ENCODE measurements around the gene ADNP2.

The ADNP2 gene, protein sequence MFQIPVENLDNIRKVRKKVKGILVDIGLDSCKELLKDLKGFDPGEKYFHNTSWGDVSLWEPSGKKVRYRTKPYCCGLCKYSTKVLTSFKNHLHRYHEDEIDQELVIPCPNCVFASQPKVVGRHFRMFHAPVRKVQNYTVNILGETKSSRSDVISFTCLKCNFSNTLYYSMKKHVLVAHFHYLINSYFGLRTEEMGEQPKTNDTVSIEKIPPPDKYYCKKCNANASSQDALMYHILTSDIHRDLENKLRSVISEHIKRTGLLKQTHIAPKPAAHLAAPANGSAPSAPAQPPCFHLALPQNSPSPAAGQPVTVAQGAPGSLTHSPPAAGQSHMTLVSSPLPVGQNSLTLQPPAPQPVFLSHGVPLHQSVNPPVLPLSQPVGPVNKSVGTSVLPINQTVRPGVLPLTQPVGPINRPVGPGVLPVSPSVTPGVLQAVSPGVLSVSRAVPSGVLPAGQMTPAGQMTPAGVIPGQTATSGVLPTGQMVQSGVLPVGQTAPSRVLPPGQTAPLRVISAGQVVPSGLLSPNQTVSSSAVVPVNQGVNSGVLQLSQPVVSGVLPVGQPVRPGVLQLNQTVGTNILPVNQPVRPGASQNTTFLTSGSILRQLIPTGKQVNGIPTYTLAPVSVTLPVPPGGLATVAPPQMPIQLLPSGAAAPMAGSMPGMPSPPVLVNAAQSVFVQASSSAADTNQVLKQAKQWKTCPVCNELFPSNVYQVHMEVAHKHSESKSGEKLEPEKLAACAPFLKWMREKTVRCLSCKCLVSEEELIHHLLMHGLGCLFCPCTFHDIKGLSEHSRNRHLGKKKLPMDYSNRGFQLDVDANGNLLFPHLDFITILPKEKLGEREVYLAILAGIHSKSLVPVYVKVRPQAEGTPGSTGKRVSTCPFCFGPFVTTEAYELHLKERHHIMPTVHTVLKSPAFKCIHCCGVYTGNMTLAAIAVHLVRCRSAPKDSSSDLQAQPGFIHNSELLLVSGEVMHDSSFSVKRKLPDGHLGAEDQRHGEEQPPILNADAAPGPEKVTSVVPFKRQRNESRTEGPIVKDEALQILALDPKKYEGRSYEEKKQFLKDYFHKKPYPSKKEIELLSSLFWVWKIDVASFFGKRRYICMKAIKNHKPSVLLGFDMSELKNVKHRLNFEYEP

DNA sequence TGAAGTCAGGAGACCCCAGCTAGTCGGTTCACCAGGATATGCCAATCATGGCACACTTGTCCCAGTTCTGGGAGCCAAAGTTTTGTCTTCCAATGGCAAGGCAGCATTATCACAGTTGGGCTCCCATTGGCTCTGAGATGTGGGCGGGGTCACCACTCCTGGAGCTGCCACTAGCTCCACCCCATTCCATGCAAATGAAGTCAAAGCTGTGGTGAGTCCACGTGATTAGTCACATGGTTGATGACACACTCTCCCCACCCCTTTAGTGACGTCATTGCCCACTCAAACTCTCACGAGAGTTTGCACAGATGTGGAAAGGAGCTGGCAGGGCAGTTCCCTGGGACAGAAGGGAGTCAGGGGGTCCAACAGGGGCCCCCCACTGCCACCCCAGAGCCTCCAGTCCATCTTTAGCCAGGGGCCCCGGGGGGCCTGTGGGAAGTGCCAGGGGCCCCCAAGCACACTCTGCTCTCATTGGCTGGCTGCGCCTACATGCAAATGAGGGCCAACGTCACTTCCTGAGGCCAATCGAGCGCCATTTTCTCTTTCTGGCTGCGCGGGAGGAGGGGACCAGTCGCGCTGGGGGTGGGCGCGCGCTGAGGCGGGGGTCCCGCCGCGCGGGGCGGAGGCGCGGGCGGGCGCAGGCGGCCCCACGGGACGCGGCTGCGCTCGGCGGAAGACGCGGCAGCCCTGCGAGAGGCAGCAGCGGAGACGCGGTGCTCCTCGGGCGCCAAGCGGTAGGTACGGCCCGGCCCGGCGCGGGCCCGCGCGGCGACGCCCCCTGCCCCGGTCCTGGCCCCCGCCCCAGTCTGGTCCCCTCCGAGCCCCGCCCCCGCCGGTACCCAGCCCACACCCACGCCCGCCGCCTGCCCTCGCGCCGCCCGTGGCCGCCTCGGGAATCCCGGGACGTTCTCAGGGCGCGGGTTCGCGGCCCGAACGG lies at the start of gene ADNP2:
Gene ADNP2 (plus strand): TSS at position 524 of the 937 bp plus-strand sequence. CDS start 8,281 bp downstream, outside the sequence.
- peak; percentile 95 for DNase-seq

DNA sequence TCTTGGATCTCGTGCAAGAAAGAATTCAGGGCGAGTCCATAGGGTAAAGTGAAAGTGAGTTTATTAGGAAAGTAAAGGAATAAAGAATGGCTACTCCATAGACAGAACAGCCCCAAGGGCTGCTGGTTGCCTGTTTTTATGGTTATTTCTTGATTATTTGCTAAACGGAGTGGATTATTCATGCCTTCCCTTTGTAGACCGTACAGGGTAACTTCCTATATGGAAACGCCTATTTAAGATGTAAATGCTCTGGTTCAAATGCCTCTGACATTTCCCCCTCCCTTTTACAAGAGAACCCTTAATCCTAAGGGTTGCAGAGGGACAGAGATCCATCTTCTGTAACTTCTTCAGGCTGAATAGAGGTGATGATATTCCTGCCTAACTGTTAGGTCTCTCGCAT lies 49.1 kb upstream of the ADNP2 start:
- no peak for DNase-seq

DNA sequence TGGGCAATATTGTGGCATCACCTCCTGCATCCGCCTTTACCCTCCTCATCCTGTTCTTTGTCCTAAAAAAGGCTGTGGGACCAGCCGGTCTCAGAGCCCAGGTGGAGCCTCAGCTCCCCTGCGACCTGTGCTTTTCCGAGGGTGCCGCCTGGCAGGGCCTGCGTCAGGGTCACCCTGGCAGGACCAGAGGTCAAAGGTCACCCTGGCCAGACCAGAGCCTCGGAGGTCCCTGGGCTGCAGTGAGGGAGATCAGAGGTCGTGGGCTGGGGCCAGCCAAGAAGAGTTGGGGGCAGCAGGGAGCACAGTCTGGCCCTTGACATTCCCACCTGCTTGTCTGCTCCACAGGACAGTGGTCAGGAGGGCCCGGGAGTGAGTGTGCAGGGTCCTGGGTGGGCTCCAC lies 43.4 kb upstream of the ADNP2 start:
- DNase-seq = peak; percentile 32

DNA sequence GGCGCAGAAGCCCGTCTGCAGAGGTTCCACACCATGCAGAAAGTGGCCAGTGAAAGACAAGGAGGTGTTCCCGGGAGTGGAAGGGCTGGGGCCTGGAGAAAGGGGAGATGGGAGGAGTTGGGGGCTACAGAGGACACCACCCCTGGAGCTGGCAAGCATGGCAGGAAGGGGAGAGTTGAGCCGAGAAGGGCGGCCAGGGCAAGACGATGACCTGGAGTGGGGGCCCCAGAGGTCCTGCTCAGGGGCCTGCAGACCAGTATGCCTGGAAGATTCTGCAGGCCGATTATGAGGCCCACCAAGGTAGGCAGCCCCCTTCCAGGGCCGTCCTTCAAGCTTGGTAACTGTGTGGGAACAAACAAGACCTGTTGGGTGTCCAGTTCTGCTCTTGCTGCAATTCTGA lies 41.7 kb upstream of the ADNP2 start:
- DNase-seq = peak; percentile 32

DNA sequence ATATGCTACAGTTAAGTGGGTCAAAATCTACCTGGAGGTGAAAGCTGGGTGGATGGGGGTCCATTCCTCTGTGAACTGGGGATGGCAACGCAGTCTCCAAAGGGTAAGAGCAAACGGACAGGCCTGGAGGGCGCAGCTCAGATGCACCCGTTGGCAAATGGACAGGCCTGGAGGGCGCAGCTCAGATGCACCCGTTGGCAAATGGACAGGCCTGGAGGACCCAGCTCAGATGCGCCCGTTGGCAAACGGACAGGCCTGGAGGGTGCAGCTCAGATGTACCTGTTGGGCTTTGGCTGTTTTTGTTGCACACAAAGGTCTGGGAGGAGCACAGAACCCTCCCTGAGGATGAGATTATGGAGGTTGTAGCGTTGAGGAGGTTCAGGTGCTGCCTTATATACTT lies 41.2 kb upstream of the ADNP2 start:
- DNase-seq = peak; percentile 29

DNA sequence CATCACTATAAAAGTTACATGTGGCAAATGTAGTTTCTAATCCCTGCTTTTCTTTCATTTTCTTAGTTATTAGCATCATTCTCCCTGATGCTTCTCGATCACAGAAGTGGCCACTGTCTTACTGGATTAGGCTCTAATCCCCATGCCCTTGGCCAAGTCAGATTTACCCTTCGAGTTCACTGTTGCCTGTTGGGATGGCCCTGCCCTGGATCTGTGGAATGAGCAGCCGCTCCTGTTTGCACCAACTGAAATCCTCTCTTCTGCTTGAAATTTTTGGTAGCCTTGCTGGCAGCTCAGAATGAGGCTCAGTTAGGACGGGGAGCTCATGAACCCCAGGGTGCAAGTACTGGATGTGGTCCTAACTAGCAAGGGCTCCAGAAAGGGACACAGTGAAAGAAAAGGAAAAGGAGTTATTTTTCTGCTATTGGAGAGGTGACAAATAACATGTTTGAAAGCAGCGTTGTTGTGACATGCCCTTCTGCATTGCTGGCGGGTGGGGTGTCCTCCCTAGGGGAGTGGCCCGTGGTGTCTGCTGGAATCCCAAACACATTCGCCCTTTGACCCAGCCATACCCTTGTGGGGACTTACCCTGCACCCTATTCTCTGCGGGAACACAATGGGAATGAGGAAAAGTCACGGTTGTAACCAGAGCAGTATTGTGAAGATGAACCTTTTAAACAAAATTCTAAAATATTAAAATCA lies 40.3 kb upstream of the ADNP2 start:
- peak; percentile 23 for DNase-seq

DNA sequence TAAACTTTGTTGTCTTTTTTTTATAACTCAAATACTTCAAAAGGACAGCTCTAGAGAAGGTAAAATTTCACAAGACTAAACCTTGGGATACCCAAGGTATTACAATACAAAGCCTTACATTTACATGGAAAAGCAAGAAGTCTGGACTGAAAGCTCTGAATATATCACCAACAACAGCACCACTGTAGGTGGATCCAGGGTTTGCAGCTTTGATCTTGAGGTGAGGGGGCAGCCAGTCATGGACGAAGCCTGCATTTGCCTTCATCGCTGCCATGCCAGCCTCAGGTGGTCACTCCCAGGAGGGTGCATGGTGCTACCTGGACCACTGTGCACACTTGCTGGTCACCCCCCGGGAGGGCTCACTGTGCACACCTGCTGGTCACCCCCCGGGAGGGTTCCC lies 38.2 kb upstream of the ADNP2 start:
- no peak for DNase-seq

DNA sequence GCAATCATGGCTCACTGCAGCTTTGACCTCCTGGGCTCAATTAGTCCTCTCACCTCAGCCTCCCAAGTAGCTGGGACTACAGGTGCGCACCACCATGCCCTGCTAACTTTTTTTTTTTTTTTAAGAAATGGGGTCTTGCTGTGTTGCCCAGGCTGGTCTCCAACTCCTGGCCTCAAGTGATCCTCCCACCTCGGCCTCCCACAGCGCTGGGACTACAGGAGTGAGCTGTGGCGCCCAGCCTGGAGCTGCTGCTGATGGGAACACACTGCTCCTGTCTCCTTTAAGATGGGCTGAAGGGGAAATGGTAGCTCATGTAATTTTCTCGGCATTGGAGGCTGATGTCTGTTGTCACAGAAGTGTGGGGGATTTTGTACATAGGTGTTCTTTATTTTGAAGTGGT lies 34.9 kb upstream of the ADNP2 start:
- no peak for DNase-seq

DNA sequence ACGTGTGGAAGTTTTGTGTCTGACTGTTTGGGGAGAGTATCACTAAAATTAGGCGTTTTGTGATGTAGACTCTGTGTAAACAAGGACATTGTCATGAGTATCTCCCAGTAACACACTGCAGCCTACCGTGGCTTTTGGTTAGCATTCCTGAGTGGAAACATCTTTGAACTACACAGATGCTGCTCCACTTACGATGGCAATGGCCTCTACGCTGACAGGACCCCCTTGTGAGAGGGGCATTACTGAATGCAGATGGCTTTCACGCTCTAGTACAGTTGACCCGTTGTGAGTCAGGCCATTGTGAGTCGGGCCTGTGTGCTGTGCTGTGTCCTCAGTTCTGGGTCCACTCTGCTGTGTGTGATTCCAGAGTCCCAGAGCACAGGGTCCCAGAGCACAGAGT lies 34.4 kb upstream of the ADNP2 start:
- no peak for DNase-seq

DNA sequence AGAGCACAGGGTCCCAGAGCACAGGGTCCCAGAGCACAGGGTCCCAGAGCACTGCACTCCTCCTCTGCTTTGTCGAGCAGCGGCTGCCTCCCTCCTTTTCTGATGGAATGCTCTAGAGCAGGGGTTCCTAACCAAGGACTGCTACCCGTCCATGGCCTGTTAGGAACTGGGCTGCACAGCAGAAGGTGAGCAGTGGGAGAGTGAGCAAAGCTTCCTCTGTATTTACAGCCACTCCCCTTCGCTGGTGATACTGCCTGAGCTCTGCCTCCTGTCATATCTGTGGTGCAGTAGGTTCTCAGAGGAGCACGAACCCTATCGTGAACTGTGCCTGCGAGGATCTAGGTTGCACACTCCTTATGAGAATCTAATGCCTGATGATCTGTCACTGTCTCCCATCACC lies 33.1 kb upstream of the ADNP2 start:
- no peak for DNase-seq

DNA sequence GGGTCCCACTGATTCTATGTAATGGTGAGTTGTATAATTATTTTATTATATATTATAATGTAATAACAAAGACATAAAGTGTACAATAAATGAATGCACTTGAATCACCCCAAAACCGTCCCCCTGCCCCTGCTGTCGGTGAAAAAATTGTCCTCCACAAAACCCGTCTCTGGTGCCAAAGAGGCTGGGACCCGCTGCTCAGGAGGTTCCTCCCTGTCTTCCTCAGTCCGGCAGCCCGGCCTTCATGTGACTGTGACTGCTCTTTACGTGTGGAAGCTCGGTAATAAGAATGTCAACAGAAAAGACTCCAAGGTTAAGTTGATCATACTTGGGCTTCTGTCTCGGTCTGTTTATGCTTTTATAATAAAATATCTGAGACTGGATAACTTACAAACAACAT lies 32.7 kb upstream of the ADNP2 start:
- DNase-seq = no peak

DNA sequence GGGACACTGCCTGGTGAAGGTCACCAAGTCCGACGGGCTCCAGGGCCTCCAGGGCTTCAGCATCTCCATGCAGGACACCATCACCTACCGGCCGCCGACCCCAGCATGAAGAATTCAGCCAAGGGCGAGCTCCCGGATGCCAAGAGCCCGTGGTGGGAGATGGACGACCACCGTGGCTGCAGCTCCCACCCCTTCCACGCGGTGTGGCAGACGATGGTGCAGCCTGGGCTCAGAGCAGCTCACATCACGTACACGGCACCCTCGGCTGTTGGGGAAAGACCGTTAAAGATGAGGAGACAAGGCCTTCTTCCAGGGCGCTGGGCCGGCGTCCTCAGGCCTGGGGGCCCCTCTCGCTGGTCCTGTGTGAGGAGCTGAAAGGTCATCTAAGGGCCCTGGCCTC lies 31.2 kb upstream of the ADNP2 start:
- DNase-seq = no peak

DNA sequence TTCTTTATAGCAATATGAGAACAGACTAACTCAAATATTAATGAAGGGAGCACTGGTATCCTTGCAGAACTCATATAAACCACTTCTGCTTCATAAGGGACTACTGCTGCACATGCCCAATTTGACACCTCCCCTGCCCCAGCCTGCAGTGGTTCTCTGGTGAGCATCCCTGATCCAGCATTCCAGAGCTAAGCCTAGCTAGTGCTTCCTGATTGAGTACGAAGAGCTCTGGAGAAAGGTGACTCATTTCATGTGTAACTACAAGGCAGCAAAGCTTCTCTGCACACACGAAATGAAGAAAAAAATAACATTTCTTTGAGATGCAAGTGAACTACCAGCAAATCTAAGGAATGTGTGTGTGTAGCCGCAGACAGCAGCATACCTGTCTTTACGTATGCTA lies 22.8 kb upstream of the ADNP2 start:
- no peak for DNase-seq

DNA sequence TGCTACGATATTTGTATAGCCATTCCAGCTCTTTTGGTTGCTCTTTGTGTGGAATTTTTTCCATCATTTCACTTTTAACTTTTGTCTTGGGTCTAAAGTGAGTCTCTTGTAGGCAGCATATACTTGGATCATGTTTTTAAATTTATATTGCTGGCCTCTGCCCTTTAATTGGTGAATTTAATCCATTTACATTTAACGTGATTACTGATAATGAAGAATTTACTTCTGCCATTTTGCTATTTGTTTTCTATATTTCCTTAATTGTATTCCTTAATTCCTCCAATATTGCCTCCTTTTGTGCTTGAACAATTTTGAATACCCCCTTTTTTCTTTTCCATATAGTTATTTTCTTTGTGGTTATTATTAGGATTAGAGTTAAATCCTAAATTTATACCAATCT lies 21.0 kb upstream of the ADNP2 start:
- no peak for DNase-seq

DNA sequence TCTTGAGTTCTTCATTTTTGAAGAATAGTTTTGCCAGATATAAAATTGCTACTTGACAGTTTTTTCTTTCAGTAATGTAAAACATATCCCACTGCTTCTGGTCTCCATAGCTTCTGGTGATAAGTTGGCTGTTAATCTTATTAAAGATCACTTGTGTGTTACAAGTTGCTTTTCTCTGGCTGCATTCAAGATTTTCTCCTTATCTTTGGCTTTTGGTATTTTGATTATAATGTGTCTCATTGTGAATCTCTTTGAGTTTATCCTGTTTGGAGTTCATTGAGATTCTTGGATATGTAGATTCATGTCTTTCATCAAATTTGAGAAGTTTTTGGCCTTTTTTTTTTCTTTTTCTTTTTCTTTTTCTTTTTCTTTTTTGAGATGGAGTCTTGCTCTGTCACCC lies 20.2 kb upstream of the ADNP2 start:
- no peak for DNase-seq

DNA sequence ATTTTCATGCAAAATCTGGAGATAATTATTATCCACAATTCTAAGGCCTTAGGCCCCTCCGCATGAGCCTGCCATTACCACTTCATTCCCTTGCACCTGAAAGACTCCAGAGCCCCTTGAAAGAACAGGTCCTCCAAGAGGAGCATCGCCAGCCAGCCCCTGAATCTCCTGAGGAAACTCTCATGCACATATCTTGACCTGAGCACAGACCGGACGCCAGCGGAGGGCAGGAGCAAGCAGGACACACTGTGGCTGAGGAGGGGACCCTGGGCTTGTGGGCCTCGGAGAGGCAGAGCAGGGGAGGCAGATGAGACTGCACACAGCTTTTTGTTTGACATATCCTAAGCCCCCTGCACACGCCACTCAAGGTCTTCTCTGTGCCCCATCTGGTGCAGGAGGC lies 13.6 kb upstream of the ADNP2 start:
- no peak for DNase-seq

DNA sequence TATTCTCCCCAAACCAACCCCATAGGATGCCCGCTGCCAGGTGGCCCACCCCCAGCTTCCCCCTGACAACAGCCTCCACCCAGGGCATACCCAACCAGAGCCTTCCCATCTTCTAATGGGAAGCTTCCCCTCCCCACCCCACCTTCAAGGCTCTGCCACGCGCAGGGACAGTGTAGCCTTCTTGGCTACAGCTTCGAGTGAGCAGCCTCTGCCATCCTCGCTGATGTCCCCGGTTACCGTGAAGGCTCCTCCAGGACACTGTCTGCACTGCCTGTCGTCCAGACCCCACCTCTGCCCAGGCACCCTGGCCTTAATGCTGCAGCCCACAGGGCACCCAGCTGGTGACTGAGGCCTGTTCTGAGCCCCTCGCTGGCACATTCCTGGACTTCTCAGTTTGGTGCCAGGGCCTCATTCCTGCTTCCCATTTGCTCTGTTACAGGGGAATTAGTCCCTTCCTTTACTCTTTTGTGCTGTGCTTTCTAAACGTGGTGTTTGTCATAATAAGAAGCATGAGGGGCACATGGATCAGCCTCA lies 13.0 kb upstream of the ADNP2 start:
- no peak for DNase-seq

DNA sequence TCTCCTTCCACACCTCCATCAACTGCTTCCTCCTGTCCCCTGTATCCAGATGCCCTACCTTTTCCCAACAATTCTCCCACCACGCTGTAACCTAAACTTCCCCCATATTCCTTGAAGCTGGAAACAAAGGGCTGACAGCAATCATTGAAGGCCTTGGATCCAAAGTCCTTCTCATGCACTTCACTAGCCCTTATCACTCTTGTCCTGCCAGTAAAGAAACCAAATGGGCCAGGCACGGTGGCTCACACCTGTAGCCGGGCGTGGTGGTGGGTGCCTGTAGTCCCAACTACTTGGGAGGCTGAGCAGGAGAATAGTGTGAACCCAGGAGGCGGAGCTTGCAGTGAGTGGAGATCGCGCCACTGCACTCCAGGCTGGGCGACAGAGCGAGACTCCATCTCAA lies 11.9 kb upstream of the ADNP2 start:
- no peak for DNase-seq

DNA sequence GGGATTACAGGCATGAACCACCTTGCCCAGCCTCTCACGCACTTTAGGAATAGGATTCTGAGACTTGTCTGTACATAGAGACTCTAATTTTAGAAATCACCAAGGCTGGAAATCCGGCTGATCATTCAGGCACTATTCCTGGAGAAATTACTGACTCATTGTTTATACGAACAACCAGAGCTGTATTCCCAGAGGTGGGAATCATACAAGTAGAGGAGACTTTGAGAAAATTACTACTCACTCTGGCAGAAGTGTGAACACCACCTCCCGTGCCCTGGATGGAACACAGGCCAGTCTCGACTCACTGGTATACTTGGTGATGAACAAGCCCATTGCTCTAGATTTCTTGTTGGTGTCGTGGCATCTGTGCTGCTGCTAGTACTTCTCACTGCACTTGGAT lies 5.8 kb upstream of the ADNP2 start:
- no peak for DNase-seq

DNA sequence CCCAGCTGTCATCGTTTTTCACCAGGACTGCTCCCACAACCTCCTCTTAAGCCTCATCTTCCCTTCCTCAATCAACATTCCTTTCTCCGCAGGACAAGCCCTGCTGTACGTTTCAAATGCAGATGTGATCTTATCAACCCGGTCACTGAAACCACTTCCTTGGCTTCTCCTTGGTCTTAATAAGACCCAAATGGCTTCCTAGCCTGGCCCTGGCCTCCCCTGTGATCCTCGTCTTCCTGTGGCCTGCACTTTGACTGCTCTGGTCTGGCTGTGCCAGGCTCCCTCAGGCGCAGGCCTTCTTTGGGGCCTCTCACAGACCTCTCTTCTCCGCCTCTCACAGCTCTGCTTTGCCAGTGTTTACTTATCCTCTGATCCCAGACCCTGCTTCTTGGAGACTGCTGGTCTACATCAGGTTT lies 4.7 kb upstream of the ADNP2 start:
- peak; percentile 98 for DNase-seq

DNA sequence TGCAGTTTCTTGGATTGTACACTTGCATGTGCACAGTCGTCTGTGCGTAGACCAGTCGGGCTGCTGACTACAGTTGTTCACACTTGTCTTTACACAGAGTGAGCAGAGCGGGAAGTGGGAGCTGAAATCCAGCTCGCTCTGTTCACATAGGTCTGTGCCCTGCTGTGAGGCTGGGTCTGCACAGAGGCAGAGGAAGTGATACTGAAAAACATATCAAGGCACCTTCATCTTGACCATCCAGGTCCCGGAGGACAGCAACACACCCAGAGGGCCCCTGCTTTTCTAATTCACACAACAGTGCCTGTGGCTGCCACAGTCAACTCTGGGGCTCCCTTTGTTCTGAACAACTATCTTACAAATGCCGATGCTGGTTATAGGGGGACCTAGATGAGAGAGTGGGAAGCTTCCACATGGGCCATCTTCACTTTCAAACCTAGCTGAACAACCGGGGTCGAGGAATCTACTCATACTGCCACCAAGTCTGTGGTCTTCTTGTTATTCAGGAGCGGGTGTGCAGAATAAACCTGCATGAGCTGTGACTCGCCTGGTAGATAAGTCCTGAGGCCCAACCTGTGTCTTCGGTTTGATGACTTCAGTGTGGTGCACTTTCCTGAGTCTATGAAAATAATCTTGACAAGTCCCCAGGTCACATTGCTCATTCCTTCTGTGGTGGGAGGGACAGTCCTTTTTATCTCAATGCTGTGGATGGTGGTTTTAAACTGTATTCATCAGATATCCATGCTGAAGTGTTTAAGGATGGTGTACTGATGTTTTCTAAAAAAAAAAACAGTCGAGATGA lies 3.5 kb upstream of the ADNP2 start:
- no peak for DNase-seq

Data from islet precursor cell (in vitro differentiated cells).